Measurements from ENCODE around the gene CPEB3.

GRCh38 chr10:92267343-92267742 is 23.5 kb downstream of the CPEB3 start:
- TF ChIP-seq POLR2AphosphoS5 (IDR thresholded peaks at IDR 0.05) (peak; percentile 47), CTCF (IDR thresholded peaks at IDR 0.05) (no peak), POLR2A (IDR thresholded peaks at IDR 0.05) (no peak)

All from prostate gland (tissue), 2 donors.